HepG2 (cell line): ENCODE measurements around the gene JSRP1. TPM values are rescaled to one million over a fixed set of nuclear protein-coding genes. Genes with fewer than 3 reads are reported as not detected.

Source experiments
- ATF3 ChIP-seq: sonication (generic); formaldehyde crosslinking; IDR thresholded peaks from 2 replicates; pipeline ENCODE4 v1.4.0; 2020; ENCODE audit warnings: missing genetic modification reagents
- FOXP1 ChIP-seq, 2 experiments: fragments of 450-650 bp in 1 of 2; IDR thresholded peaks; 2 replicates each; pipeline ENCODE4 v1.6.1; 2017 to 2018; ENCODE audit warnings: antibody characterized with exemption in 1 of 2
- FUBP1 ChIP-seq: sonication (generic); formaldehyde crosslinking; IDR thresholded peaks from 2 replicates; pipeline ENCODE4 v1.5.1; 2020; ENCODE audit warnings: missing genetic modification reagents, mild to moderate bottlenecking, borderline replicate concordance
- GATAD1 ChIP-seq: IDR thresholded peaks from 2 replicates; pipeline ENCODE4 v1.6.1; 2016; ENCODE audit warnings: missing genetic modification reagents, missing compliant biosample characterization
- HMGXB3 ChIP-seq: sonication (generic); formaldehyde crosslinking; IDR thresholded peaks from 2 replicates; pipeline ENCODE4 v1.4.0; 2020; ENCODE audit warnings: missing genetic modification reagents, borderline replicate concordance
- PPARG ChIP-seq: conservative IDR thresholded peaks from 2 replicates; pipeline ENCODE4 v1.6.1; 2016; ENCODE audit warnings: missing biosample characterization, missing genetic modification reagents
- SNRNP70 ChIP-seq: fragments of 200-400 bp; formaldehyde crosslinking; IDR thresholded peaks from 2 replicates; pipeline ENCODE4 v1.6.1; 2017; ENCODE audit warnings: mild to moderate bottlenecking, low read depth, low read length, moderate library complexity
- STAT5B ChIP-seq: sonication (generic); formaldehyde crosslinking; IDR thresholded peaks from 2 replicates; pipeline ENCODE4 v1.4.0; 2020; ENCODE audit warnings: missing genetic modification reagents
- TOPORS ChIP-seq: sonication (generic); formaldehyde crosslinking; IDR thresholded peaks from 2 replicates; pipeline ENCODE4 v1.8.0; 2023; ENCODE audit warnings: mild to moderate bottlenecking, missing genetic modification reagents
- ZBTB20 ChIP-seq: sonication (generic); formaldehyde crosslinking; IDR thresholded peaks from 2 replicates; pipeline ENCODE4 v1.8.1; 2023; ENCODE audit warnings: missing genetic modification reagents, low read depth, mild to moderate bottlenecking, borderline replicate concordance
- ZFP36L1 ChIP-seq: sonication (generic); formaldehyde crosslinking; IDR thresholded peaks from 2 replicates; pipeline ENCODE4 v1.8.0; 2022; ENCODE audit warnings: mild to moderate bottlenecking, missing genetic modification reagents, moderate library complexity
- ZGPAT ChIP-seq: IDR thresholded peaks from 2 replicates; pipeline ENCODE4 v1.6.1; 2016; ENCODE audit warnings: mild to moderate bottlenecking
- ZNF234 ChIP-seq: sonication (generic); formaldehyde crosslinking; conservative IDR thresholded peaks from 2 replicates; pipeline ENCODE4 v1.5.1; 2020; ENCODE audit warnings: mild to moderate bottlenecking, missing genetic modification reagents
- ZNF263 ChIP-seq: sonication (generic); formaldehyde crosslinking; IDR thresholded peaks from 2 replicates; pipeline ENCODE4 v1.4.0; 2020; ENCODE audit warnings: missing genetic modification reagents
- ZNF274 ChIP-seq: sonication (generic); formaldehyde crosslinking; IDR thresholded peaks from 2 replicates; pipeline ENCODE4 v1.5.1; 2020; ENCODE audit warnings: mild to moderate bottlenecking, missing genetic modification reagents
- ZNF530 ChIP-seq: sonication (generic); formaldehyde crosslinking; IDR thresholded peaks from 2 replicates; pipeline ENCODE4 v1.5.0; 2020; ENCODE audit warnings: low read depth, mild to moderate bottlenecking, missing genetic modification reagents
- ZNF552 ChIP-seq: sonication (generic); formaldehyde crosslinking; IDR thresholded peaks from 2 replicates; pipeline ENCODE4 v1.9.0; 2022; ENCODE audit warnings: missing genetic modification reagents, mild to moderate bottlenecking, borderline replicate concordance
- ZNF720 ChIP-seq: sonication (generic); formaldehyde crosslinking; IDR thresholded peaks from 2 replicates; pipeline ENCODE4 v1.4.0; 2020; ENCODE audit warnings: missing genetic modification reagents
- polyA plus RNA-seq, 8 experiments: library from polyadenylated mRNA; depleted of rRNA in 3 of 8; stranded (reverse) in 7 of 8; unstranded in 1 of 8; fragments of >200 nt; fragmentation: Illumina TruSeq in 4 of 8; extraction: Trizol in 4 of 8; gene quantifications; 2 replicates each; pipeline versions ENCODE4 v1.2.1 to v1.2.3, GENCODE V29; 2011 to 2016; ENCODE audit warnings: low read depth in 4 of 8, missing spikeins in 1 of 8, mixed read lengths in 1 of 8; ENCODE audit not compliant: insufficient read depth in 1 of 8
- total RNA-seq, 5 experiments: library from RNA; depleted of rRNA; stranded (reverse); fragments of >200 nt; fragmentation: Illumina TruSeq; extraction: Trizol; gene quantifications; 2 replicates each; pipeline ENCODE4 v1.2.3, GENCODE V29; 2016; ENCODE audit warnings: low read depth in 1 of 5

The JSRP1 gene
- total and polyA plus RNA-seq, 2 of the 13 experiments (the other 11 are each of a cell fraction or from before 2014, with no cell fraction given) = 0.16 to 0.38 TPM

GRCh38 chr19:2242092-2242537, 14.1 kb downstream of the JSRP1 start (continued):
- TF ChIP-seq ZNF720 (CRISPR knock-in tag) (no peak), STAT5B (CRISPR knock-in tag) (no peak), ZNF530 (no peak), ZNF263 (CRISPR knock-in tag) (no peak), ZBTB20 (CRISPR knock-in tag) (no peak), PPARG (CRISPR knock-in tag) (no peak), ZNF552 (CRISPR knock-in tag) (no peak), TOPORS (no peak), ATF3 (CRISPR knock-in tag) (no peak), FUBP1 (CRISPR knock-in tag) (no peak), ZFP36L1 (CRISPR knock-in tag) (no peak), SNRNP70 (no peak), ZNF234 (CRISPR knock-in tag) (no peak), FOXP1 (IDR thresholded peaks at IDR 0.05) (no peak), FOXP1 (CRISPR knock-in tag; IDR thresholded peaks at IDR 0.05) (0 out of 2 replicates have a peak, but pooled peaks have one; percentile 26), ZNF274 (no peak), GATAD1 (CRISPR knock-in tag) (0 out of 2 replicates have a peak, but pooled peaks have one; percentile 30), ZGPAT (CRISPR knock-in tag) (no peak), HMGXB3 (CRISPR knock-in tag) (no peak)
